T47D (cell line): ENCODE measurements around the gene GALNT10.

Experiments used
- DNase-seq, 2 experiments: peaks; one replicate each; pipeline versions ENCODE4 v3.0.0 to v3.0.0-alpha.2; 2011 to 2012; ENCODE audit warnings: low read depth in 1 of 2, low spot score in 1 of 2
- JUND ChIP-seq: IDR thresholded peaks from 2 replicates; pipeline ENCODE4 v1.6.1; 2012; ENCODE audit warnings: low read depth
- in situ Hi-C: cut with HindIII; loops from 2 replicates; pipeline ENCODE4 v1.10.0; 2016; ENCODE audit warnings: low sequenced_read_pairs, low pct_unique_long_range_greater_than_20kb

Gene GALNT10

DNA sequence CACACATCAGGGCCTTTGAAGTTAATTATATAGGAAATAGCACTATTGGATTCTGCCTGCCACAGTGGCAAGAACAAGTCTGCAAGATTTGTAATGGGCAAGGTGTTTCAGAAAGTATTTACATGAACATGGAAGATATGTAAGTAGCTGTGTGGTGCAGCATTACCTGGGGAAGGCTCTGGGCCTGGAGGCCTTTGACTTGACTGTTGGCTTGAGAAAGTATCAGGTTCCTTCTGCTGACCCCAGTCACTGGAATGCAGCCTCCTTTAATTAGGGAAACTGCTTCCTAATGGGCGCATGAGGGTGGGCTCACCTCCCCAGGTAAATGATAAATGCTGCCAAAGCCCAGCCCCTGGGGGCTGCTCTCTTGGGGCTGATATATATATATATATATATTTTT lies 102.7 kb downstream of the GALNT10 start:
- in situ Hi-C loops: no loop called here
- no peak for TF ChIP-seq JUND
- DNase-seq: no peak

DNA sequence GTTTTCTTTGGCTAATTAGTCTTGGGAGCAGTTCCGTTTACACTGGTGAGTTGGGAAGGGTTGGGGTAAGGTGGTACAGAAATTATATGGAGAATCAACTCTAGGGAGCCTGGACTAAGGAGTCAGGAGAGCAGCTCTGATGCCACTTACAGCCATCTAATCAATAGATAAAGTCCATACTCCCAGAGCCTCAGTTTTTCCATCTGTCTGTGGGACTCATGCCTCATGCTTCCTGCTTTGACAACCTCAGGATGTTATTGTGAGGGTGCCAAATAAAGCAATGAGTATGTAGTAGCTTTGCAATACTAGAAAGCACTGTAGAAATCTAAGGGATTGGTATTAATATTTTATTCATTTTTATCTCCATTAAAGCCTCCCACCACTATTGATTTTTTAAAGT lies 105.0 kb downstream of the GALNT10 start:
- DNase-seq: no peak
- TF ChIP-seq JUND: no peak
- in situ Hi-C loops: no loop called here

GRCh38 chr5:154296525-154297159 lies 106.1 kb downstream of the GALNT10 start:
- TF ChIP-seq JUND: peak; percentile 61
- DNase-seq: peak; percentile 28 to 96
- in situ Hi-C loops: no loop called here

- in situ Hi-C loops: no loop called here
- no peak for TF ChIP-seq JUND
- DNase-seq: no peak
These were observed 107.5 kb downstream of the GALNT10 start for GRCh38 chr5:154298065-154298464.

- TF ChIP-seq JUND: no peak
- in situ Hi-C loops: no loop called here
- DNase-seq: no peak
These were observed 109.8 kb downstream of the GALNT10 start for GRCh38 chr5:154300207-154300883.

DNA sequence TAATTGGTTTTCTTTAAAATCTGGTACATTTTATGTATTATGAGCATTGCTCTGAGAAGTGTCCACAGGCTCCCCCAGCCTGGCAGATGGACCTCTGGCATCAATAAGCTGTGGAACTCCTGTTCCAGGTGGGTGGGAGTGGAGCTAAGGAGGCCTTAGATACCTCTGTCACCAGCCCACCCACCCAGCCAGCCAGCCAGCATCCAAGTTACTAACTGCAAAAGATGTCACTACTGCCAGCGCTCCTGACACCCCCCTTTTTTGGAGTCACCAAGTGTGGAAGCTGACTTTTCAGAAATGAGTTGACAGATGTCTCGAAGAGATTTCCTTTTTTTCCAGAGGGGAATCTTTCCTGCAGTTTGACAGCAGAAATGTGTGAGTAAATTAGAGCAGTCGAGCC lies 111.2 kb downstream of the GALNT10 start:
- in situ Hi-C loops: no loop called here
- no peak for TF ChIP-seq JUND
- no peak for DNase-seq

- in situ Hi-C loops: no loop called here
These were observed 111.6 kb downstream of the GALNT10 start for GRCh38 chr5:154302161-154302560.

GRCh38 chr5:154303133-154303532 lies 112.6 kb downstream of the GALNT10 start:
- DNase-seq: no peak
- in situ Hi-C loops: no loop called here
- TF ChIP-seq JUND: no peak

More at GRCh38 chr5:154302161-154302560, 111.6 kb downstream of the GALNT10 start:
- DNase-seq: no peak
- TF ChIP-seq JUND: no peak

DNA sequence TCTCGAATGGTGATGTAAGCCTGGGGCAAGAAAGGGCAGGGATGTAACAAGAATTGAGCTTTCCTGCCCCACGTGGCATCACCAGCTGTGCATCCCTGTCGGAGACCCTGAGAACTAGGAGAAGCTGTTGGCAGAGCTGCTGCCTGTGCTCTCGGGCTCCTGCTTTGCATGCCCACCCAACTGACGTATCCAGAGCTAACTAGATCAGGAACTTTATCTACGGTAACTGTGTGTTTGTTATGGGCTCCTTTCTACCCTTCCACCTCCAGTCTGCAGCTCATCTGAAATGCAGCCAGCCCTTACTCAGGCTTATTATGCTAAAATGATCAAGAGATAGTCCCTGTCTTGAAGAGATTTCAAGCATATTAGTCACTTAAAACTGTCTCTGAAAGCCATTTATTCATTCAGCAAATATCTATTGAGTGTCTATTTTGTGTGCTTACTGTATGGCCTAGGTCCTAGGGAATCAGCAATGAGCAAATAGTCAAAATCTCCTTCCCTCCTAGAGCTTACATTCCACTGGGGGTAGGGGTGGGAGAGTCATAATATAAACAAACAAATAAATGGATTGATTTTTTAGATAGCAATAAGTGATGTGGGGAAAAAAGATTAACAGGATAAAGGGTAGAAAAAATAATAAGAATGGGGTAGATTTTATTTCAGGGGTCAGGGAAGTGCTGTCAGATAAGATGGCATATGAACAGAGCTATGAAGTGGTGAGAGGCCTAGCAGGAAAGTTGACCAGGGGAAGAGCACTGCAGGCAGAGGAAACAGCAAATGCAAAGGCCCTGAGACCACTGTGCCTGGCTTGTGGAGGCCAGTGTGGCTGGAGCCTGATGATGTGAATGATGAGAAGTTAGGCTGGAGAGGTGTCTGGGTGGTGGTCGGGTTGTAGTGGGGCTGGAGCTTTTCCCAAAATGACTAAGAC lies 118.2 kb downstream of the GALNT10 start:
- no peak for DNase-seq
- no peak for TF ChIP-seq JUND
- in situ Hi-C loops: no loop called here

GRCh38 chr5:154309371-154309745 lies 118.8 kb downstream of the GALNT10 start:
- in situ Hi-C loops: no loop called here
- TF ChIP-seq JUND: no peak
- no peak for DNase-seq

DNA sequence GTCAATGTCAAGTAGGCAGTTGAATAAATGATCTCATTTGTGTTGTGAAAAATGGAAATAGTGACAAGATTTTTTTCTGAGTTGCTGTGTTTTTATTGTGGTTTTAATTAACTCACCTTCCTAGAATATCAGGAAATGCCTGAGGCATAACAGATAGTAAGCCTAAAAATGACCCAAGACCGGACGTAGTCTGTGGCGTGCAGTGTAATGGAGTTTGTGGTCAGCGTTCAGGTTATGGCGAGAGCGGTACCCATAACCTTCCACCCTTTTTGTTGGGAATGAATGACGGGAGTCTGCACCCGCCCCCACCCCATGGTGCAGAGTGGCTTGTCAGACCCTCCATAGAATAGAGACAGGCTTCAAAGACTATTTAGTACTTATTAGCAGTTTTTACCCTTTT lies 119.3 kb downstream of the GALNT10 start:
- in situ Hi-C loops: no loop called here
- TF ChIP-seq JUND: no peak

DNA sequence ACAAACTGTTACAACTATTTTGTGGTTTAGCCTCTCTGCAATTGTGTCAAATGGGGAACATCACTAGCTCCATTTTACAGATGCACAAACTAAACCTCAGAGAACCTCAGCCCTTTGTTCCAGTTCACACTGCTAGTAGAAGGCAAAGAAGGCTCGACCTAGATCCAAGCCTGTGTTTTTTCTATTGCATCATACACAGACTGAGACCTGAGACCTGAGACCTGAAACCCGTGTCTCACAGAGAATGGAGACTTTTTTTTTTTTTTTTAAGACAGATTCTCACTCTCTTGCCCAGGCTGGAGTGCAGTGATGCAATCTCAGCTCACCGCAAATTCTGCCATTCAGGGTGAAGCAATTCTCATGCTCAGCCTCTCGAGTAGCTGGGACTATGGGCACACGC lies 120.8 kb downstream of the GALNT10 start:
- DNase-seq: no peak
- in situ Hi-C loops: no loop called here
- no peak for TF ChIP-seq JUND

More for the DNA sequence above, 119.3 kb downstream of the GALNT10 start:
- no peak for DNase-seq

DNA sequence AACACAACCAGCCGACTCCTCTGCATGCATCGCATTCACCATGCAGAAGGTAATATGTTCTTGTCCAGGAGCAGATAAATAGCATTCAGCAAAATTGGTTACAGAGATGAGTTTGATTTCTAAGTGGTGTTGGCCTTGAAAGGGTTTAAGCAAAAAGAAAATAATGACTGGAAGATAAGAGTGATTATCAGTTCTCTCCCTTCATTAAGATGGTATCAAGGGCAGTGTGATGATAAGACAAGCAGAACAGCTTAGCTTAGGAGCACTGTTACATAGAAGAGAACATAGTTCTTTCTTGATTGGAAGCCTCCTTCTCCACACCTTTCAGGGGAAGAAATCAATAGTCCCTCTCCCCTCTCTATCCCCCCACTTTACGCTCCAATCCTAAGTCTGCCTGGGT lies 121.5 kb downstream of the GALNT10 start:
- in situ Hi-C loops: no loop called here
- TF ChIP-seq JUND: no peak
- no peak for DNase-seq
